NOMO-1 treated with DMSO at 0.1 percent for 48 hours (cell line): ENCODE data around the gene DAB1.

Experiments used
- DNase-seq: peaks from one replicate; lab custom pipeline; 2025; ENCODE audit not compliant: unreplicated experiment; lab: John Stamatoyannopoulos, UW

DAB1 gene

GRCh38 chr1:57321776-57322175 lies 102.1 kb downstream of the DAB1 start:
- DNase-seq = no peak

GRCh38 chr1:57319791-57320190 lies 104.1 kb downstream of the DAB1 start:
- DNase-seq = no peak

- DNase-seq = no peak
Observed at GRCh38 chr1:57319165-57319564, 104.7 kb downstream of the DAB1 start.

GRCh38 chr1:57316861-57317260 lies 107.0 kb downstream of the DAB1 start:
- no peak for DNase-seq

- DNase-seq = no peak
Observed at GRCh38 chr1:57316291-57316690, 107.6 kb downstream of the DAB1 start.

- DNase-seq = no peak
Observed at GRCh38 chr1:57312869-57313268, 111.0 kb downstream of the DAB1 start.

- DNase-seq = no peak
Observed at GRCh38 chr1:57311411-57311810, 112.4 kb downstream of the DAB1 start.

- DNase-seq = no peak
Observed at GRCh38 chr1:57311006-57311405, 112.9 kb downstream of the DAB1 start.

GRCh38 chr1:57309630-57310029 lies 114.2 kb downstream of the DAB1 start:
- DNase-seq = no peak

GRCh38 chr1:57307392-57308170 lies 116.3 kb downstream of the DAB1 start:
- DNase-seq = no peak

GRCh38 chr1:57304591-57304990 lies 119.3 kb downstream of the DAB1 start:
- no peak for DNase-seq

- no peak for DNase-seq
Observed at GRCh38 chr1:57302812-57303596, 120.9 kb downstream of the DAB1 start.

GRCh38 chr1:57300186-57300585 lies 123.7 kb downstream of the DAB1 start:
- DNase-seq = no peak

- no peak for DNase-seq
Observed at GRCh38 chr1:57296726-57297250, 127.1 kb downstream of the DAB1 start.

GRCh38 chr1:57295326-57295725 lies 128.5 kb downstream of the DAB1 start:
- DNase-seq = no peak

- no peak for DNase-seq
Observed at GRCh38 chr1:57294177-57294576, 129.7 kb downstream of the DAB1 start.

- DNase-seq = no peak
Observed at GRCh38 chr1:57293214-57293613, 130.6 kb downstream of the DAB1 start.

GRCh38 chr1:57289781-57290180 lies 134.1 kb downstream of the DAB1 start:
- DNase-seq = no peak

GRCh38 chr1:57285992-57286391 lies 137.9 kb downstream of the DAB1 start:
- DNase-seq = no peak

GRCh38 chr1:57282411-57282810 lies 141.4 kb downstream of the DAB1 start:
- DNase-seq = no peak

GRCh38 chr1:57281324-57281723 lies 142.5 kb downstream of the DAB1 start:
- no peak for DNase-seq
